Smooth muscle cell (in vitro differentiated cells): ENCODE results near the gene PDE11A. TPM values are rescaled to one million over a fixed set of nuclear protein-coding genes. Genes with fewer than 3 reads are reported as not detected.
A peak's percentile ranks its signal among the peaks of the same experiment; 100 is the strongest.

ENCODE experiments used
- DNase-seq: peaks from one replicate; lab custom pipeline; 2025; ENCODE audit not compliant: unreplicated experiment; lab: John Stamatoyannopoulos, UW
- H2AFZ ChIP-seq: fragments of 200-600 bp; sonication (generic); 2 replicates; pipeline ENCODE4 v1.6.0; 2016; ENCODE audit warnings: antibody characterized with exemption, low read depth, mild to moderate bottlenecking
- H3F3A ChIP-seq: fragments of 200-600 bp; sonication (generic); 2 replicates; pipeline ENCODE4 v1.6.0; 2017; ENCODE audit warnings: antibody characterized with exemption, low read depth
- H3K27ac ChIP-seq: fragments of 200-600 bp; sonication (generic); 2 replicates; pipeline ENCODE4 v1.5.1; 2016; ENCODE audit warnings: low read depth, mild to moderate bottlenecking
- H3K27me3 ChIP-seq: fragments of 200-600 bp; sonication (generic); 2 replicates; pipeline ENCODE4 v1.6.1; 2016; ENCODE audit warnings: low read depth, mild to moderate bottlenecking
- H3K36me3 ChIP-seq: fragments of 200-600 bp; sonication (generic); 2 replicates; pipeline ENCODE4 v1.5.1; 2016; ENCODE audit warnings: low read depth
- H3K4me1 ChIP-seq: fragments of 200-600 bp; sonication (generic); 2 replicates; pipeline ENCODE4 v1.5.1; 2016; ENCODE audit warnings: low read depth
- H3K4me2 ChIP-seq: fragments of 200-600 bp; sonication (generic); 2 replicates; pipeline ENCODE4 v1.6.0; 2016; ENCODE audit warnings: mild to moderate bottlenecking
- H3K4me3 ChIP-seq: fragments of 200-600 bp; sonication (generic); 2 replicates; pipeline ENCODE4 v1.5.1; 2016; ENCODE audit warnings: mild to moderate bottlenecking
- H3K79me2 ChIP-seq: fragments of 200-600 bp; sonication (generic); 2 replicates; pipeline ENCODE4 v1.6.0; 2016; ENCODE audit warnings: low read depth, mild to moderate bottlenecking
- H3K9ac ChIP-seq: fragments of 200-600 bp; sonication (generic); 2 replicates; pipeline ENCODE4 v1.6.0; 2016; ENCODE audit warnings: low read depth
- H3K9me3 ChIP-seq: fragments of 200-600 bp; sonication (generic); replicated peaks from 2 replicates; pipeline ENCODE4 v1.5.1; 2016; ENCODE audit warnings: low read depth
- H4K20me1 ChIP-seq: fragments of 200-600 bp; sonication (generic); 2 replicates; pipeline ENCODE4 v1.6.0; 2016; ENCODE audit warnings: low read depth
- WGBS: methylation state at CpG from one replicate; pipeline ENCODE4 v1.1.7; 2016; ENCODE audit warnings: low lambda C conversion rate; 5-methylcytosine and 5-hydroxymethylcytosine counted together
- polyA plus RNA-seq: library from polyadenylated mRNA; unstranded; fragments of >200 nt; fragmentation: Nextera tagmentation; extraction: Ambion mirVana; gene quantifications from 2 replicates; pipeline ENCODE4 v1.2.1, GENCODE V29; 2016
- total RNA-seq: library from RNA; depleted of rRNA; stranded (reverse); fragments of >200 nt; gene quantifications from 2 replicates; pipeline ENCODE4 v1.2.3, GENCODE V29; 2014
- TF ChIP-seq, protein P1 (sequence below): fragments of 200-600 bp; sonication (generic); IDR thresholded peaks from 2 replicates; pipeline ENCODE4 v1.5.1; 2017; ENCODE audit warnings: borderline replicate concordance, mild to moderate bottlenecking, antibody characterized with exemption; ENCODE audit not compliant: insufficient read depth, poor library complexity, severe bottlenecking

The PDE11A gene
- total and polyA plus RNA-seq, 2 experiments from 2014 or later = under 0.01 TPM; not detected in 1

DNA sequence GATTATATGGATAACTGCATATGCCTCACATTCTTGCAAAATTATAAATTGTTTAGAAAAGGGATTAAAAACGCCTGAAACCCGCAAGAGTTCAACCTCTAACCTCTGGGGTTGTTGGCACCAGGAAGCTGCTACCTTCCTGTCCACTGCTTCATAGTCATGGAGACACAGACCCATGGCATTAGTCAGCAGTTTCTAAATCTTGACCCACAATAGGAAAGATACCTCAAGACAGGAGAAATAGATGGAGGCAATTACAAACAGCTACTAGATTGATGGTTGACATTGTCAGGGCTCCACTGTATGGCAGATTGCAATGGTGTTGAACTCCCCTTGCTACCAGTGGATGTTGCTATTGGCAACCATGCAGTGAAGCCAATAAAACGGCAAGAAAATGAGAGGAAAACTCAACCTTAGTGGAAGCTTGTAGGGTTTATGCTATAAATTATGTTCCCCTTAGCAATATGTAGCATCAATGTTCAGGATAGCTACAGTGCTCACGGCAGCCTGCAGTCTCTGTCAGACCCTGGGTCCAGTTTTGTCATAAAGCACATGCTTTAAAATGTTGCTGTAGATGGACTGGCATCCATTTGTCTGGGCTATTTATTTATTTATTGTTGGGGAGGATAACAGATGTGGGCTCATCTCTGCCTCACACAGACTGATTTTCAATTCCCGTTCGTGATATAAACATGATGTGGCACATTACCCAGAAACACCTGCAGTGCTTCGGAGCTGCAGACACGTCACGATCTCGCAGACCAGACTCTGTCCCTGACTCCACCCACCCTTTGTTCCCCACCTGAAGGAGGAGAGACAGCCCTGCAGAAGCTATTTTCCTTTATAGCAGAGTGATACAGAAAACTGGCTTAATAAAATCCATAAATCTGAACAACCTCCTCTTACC, 446.6 kb downstream of the PDE11A start:
- H2AFZ ChIP-seq = no peak overlapping the region
- H3K4me1 ChIP-seq = peaks cover 14% of the 10 kb centered on the region
- no peak overlapping the region for H3K4me2 ChIP-seq
- H3F3A ChIP-seq = no peaks in the 10 kb centered on the region
- H3K27me3 ChIP-seq = no peaks in the 10 kb centered on the region
- 75% methylated on average over 10 of the region's 10 CpGs for WGBS
- no peak for DNase-seq
- H3K9ac ChIP-seq = no peak overlapping the region
- no peaks in the 10 kb centered on the region for H4K20me1 ChIP-seq
- H3K9me3 ChIP-seq = no peaks in the 10 kb centered on the region
- no peaks in the 10 kb centered on the region for H3K79me2 ChIP-seq
- no peak overlapping the region for H3K4me3 ChIP-seq
- TF ChIP-seq, protein P1, sequence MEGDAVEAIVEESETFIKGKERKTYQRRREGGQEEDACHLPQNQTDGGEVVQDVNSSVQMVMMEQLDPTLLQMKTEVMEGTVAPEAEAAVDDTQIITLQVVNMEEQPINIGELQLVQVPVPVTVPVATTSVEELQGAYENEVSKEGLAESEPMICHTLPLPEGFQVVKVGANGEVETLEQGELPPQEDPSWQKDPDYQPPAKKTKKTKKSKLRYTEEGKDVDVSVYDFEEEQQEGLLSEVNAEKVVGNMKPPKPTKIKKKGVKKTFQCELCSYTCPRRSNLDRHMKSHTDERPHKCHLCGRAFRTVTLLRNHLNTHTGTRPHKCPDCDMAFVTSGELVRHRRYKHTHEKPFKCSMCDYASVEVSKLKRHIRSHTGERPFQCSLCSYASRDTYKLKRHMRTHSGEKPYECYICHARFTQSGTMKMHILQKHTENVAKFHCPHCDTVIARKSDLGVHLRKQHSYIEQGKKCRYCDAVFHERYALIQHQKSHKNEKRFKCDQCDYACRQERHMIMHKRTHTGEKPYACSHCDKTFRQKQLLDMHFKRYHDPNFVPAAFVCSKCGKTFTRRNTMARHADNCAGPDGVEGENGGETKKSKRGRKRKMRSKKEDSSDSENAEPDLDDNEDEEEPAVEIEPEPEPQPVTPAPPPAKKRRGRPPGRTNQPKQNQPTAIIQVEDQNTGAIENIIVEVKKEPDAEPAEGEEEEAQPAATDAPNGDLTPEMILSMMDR = no peak
- H3K27ac ChIP-seq = no peak overlapping the region
- H3K36me3 ChIP-seq = no peaks in the 10 kb centered on the region

DNA sequence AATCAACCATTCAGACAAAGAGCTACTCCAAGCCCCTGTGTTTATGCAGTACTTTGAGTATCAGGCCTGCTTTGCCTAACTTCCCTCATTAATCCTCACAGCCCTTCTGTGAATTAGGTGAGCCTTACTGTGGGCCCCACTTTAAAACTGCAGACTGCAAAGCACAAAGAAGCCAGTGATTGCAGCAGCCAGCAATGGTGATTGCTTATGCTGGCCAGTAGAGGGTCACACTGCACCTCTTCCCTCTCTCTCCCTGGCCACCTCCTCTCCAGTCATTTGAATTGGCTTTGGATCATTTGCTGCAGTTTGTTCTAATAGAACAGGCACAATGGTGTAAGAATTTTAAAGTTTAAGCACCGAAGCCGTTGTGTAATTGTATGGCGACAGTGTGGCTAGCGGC, 450.1 kb downstream of the PDE11A start:
- H3K4me2 ChIP-seq = peak overlapping the region; percentile 56
- no peaks in the 10 kb centered on the region for H3F3A ChIP-seq
- no peak for DNase-seq

DNA sequence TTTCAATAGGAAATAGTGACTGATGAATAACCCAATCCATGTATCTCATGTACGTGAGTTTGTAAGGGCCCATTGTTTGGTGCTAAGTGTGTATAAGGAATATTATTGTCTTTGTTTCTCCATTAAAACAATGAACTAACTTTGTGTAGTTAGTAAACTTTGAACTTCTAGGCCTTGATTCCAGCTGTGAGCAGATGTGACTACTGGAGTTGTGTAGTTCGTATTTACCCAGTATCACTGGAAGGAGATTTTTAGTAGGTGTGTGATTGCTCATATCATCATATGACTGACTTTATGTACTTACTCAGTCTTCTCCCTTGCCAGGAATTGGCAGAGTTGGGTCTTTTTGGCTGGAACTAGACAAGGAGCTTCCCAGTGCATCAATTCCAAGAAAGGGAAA, 452.6 kb downstream of the PDE11A start:
- H3K79me2 ChIP-seq = no peaks in the 10 kb centered on the region
- H3K27me3 ChIP-seq = no peaks in the 10 kb centered on the region
- no peak overlapping the region for H3K27ac ChIP-seq
- peaks cover 26% of the 10 kb centered on the region for H3K4me1 ChIP-seq
- H3K4me2 ChIP-seq = no peak overlapping the region
- no peaks in the 10 kb centered on the region for H3K36me3 ChIP-seq
- no peaks in the 10 kb centered on the region for H3K9me3 ChIP-seq
- 85% methylated on average over 2 of the region's 2 CpGs for WGBS
- no peak overlapping the region for H3K9ac ChIP-seq
- peak overlapping the region; percentile 100 for H2AFZ ChIP-seq
- H4K20me1 ChIP-seq = no peaks in the 10 kb centered on the region
- DNase-seq = no peak
- TF ChIP-seq, protein P1 = no peak
- no peaks in the 10 kb centered on the region for H3F3A ChIP-seq
- no peak overlapping the region for H3K4me3 ChIP-seq

More for the DNA sequence above, 450.1 kb downstream of the PDE11A start:
- Histone ChIP-seq H3K9me3 (no peaks in the 10 kb centered on the region), H2AFZ (peak overlapping the region; percentile 46), H4K20me1 (no peaks in the 10 kb centered on the region), H3K36me3 (no peaks in the 10 kb centered on the region), H3K4me1 (peaks cover 20% of the 10 kb centered on the region), H3K27ac (no peak overlapping the region), H3K79me2 (no peaks in the 10 kb centered on the region), H3K27me3 (no peaks in the 10 kb centered on the region), H3K4me3 (no peak overlapping the region), H3K9ac (no peak overlapping the region)
- WGBS = 54% methylated on average over 4 of the region's 4 CpGs
- TF ChIP-seq, protein P1 = peak; percentile 39
